K562 (cell line): ENCODE measurements around the gene INO80. TPM values are rescaled to one million over a fixed set of nuclear protein-coding genes. Genes with fewer than 3 reads are reported as not detected.

ENCODE experiments used
- ATAC-seq: fragments of 200-7000 bp; cut with Tn5 transposase; 3 replicates; pipeline ENCODE4 v1.9.1; 2020; ENCODE audit warnings: moderate library complexity
- BruUV-seq: library from RNA; stranded (reverse); fragments of 400-500 nt; replicated peaks from 2 replicates; lab custom pipeline; 2021; lab: Mats Ljungman, UMichigan
- CTCF ChIA-PET: fragments of 300-600 bp; formaldehyde crosslinking; extraction: SDS; loops from one replicate; lab custom pipeline; 2021; ENCODE audit warnings: low intra/inter-chr PET ratio; lab: Yijun Ruan, JAX
- POLR2A ChIA-PET: fragments of 300-600, 350-650 bp; sonication (Branson Sonifier 250); formaldehyde crosslinking; extraction: SDS; loops from one replicate; lab custom pipeline; 2021; ENCODE audit warnings: antibody characterized with exemption, inconsistent platforms; lab: Yijun Ruan, JAX
- DNase-seq, 4 experiments: peaks; one replicate each; pipeline versions ENCODE4 v3.0.0 to v3.0.0-alpha.2; 2011 to 2018; ENCODE audit warnings: low spot score in 3 of 4, mixed read lengths in 3 of 4; ENCODE audit errors: extremely low read depth in 1 of 4
- FAIRE-seq: peaks from 2 replicates; lab custom pipeline; 2011; peaks lifted over from hg19 to GRCh38; lab: Jason Lieb, UNC
- H2AFZ ChIP-seq: 2 replicates; pipeline ENCODE4 v1.6.0; 2011; ENCODE audit warnings: low read depth, low read length, control low read depth, inconsistent platforms
- H3K27ac ChIP-seq: fragments of 200-600 bp; 3 replicates; pipeline ENCODE4 v1.8.0; 2011; ENCODE audit warnings: low read depth, mild to moderate bottlenecking, control low read depth, inconsistent platforms, low read length, moderate library complexity, mixed read lengths; ENCODE audit errors: extremely low read depth
- H3K27me3 ChIP-seq, 2 experiments: fragments of 300-600 bp in 1 of 2; 2 replicates in 1 of 2; 3 replicates in 1 of 2; pipeline versions ENCODE4 v1.6.0 to v1.8.0; 2011; ENCODE audit warnings: inconsistent platforms in 2 of 2, low read length in 2 of 2, mild to moderate bottlenecking in 1 of 2, mixed read lengths in 1 of 2, moderate library complexity in 1 of 2; ENCODE audit not compliant: control insufficient read depth in 2 of 2, insufficient read depth in 2 of 2
- H3K36me3 ChIP-seq: fragments of 300-600 bp; 3 replicates; pipeline ENCODE4 v1.8.0; 2011; ENCODE audit warnings: mild to moderate bottlenecking, low read length, inconsistent platforms; ENCODE audit not compliant: control insufficient read depth, insufficient read depth
- H3K4me1 ChIP-seq, 2 experiments: fragments of 200-600 bp in 1 of 2; replicated peaks in 1 of 2; 2 replicates in 1 of 2; 3 replicates in 1 of 2; pipeline versions ENCODE4 v1.5.1 to v1.8.0; 2011; ENCODE audit warnings: inconsistent platforms in 2 of 2, low read length in 2 of 2, mild to moderate bottlenecking in 1 of 2, mixed read lengths in 1 of 2, moderate library complexity in 1 of 2; ENCODE audit not compliant: control insufficient read depth in 2 of 2, insufficient read depth in 2 of 2
- H3K4me2 ChIP-seq: 2 replicates; pipeline ENCODE4 v1.6.1; 2011; ENCODE audit warnings: low read length, control low read depth, inconsistent platforms, mixed read lengths; ENCODE audit not compliant: insufficient read depth
- H3K4me3 ChIP-seq: fragments of 200-600 bp; sonication (generic), shearing (Covaris generic); 2 replicates; pipeline ENCODE4 v1.5.1; 2016; ENCODE audit warnings: control low read depth, inconsistent platforms
- H3K79me2 ChIP-seq: fragments of 200-600 bp; 3 replicates; pipeline ENCODE4 v1.8.0; 2011; ENCODE audit warnings: low read length, inconsistent platforms; ENCODE audit not compliant: control insufficient read depth, insufficient read depth
- H3K9ac ChIP-seq, 2 experiments: 2 replicates each; pipeline versions ENCODE4 v1.6.0 to v1.6.1; 2011; ENCODE audit warnings: low read depth in 2 of 2, low read length in 2 of 2, control low read depth in 1 of 2, inconsistent platforms in 1 of 2, mild to moderate bottlenecking in 1 of 2, mixed read lengths in 1 of 2; ENCODE audit not compliant: insufficient read depth in 1 of 2
- H3K9me1 ChIP-seq: one replicate; pipeline ENCODE4 v1.6.0; 2011; ENCODE audit warnings: inconsistent platforms, mild to moderate bottlenecking, low read length, moderate library complexity; ENCODE audit not compliant: control insufficient read depth, insufficient read depth
- H3K9me3 ChIP-seq: replicated peaks from 2 replicates; pipeline ENCODE4 v1.5.1; 2011; ENCODE audit warnings: low read depth, low read length, inconsistent platforms; ENCODE audit not compliant: control insufficient read depth, insufficient read depth
- H4K20me1 ChIP-seq: replicated peaks from 2 replicates; pipeline ENCODE4 v1.6.1; 2011; ENCODE audit warnings: low read length, inconsistent platforms, mixed read lengths; ENCODE audit not compliant: control insufficient read depth, insufficient read depth
- GTF2F1 ChIP-seq: IDR thresholded peaks from 2 replicates; pipeline ENCODE4 v1.6.1; 2011; ENCODE audit warnings: low read depth, low read length, improper control_type of control experiment
- ILF3 ChIP-seq: fragments of 450-650 bp; IDR thresholded peaks from 2 replicates; pipeline ENCODE4 v1.6.1; 2018; ENCODE audit warnings: antibody characterized with exemption, mild to moderate bottlenecking, moderate library complexity, borderline replicate concordance
- OTX1 ChIP-seq: fragments of 450-650 bp; formaldehyde crosslinking; IDR thresholded peaks from 2 replicates; pipeline ENCODE4 v1.4.0; 2022; ENCODE audit warnings: mild to moderate bottlenecking
- POLR2B ChIP-seq: fragments of 450-650 bp; IDR thresholded peaks from 2 replicates; pipeline ENCODE4 v1.6.1; 2018; ENCODE audit warnings: low read depth; ENCODE audit not compliant: partially characterized antibody
- SPI1 ChIP-seq: IDR thresholded peaks from 2 replicates; pipeline ENCODE4 v1.6.1; 2011; ENCODE audit warnings: low read depth, low read length, control low read depth, borderline replicate concordance
- STAG1 ChIP-seq: sonication (generic); formaldehyde crosslinking; IDR thresholded peaks from 2 replicates; pipeline ENCODE4 v1.5.0; 2020; ENCODE audit warnings: missing genetic modification reagents, borderline replicate concordance
- TCF15 ChIP-seq: fragments of 250-450 bp; sonication (Bioruptor Pico); IDR thresholded peaks from 2 replicates; pipeline ENCODE4 v1.8.0; 2022; ENCODE audit warnings: moderate library complexity, mild to moderate bottlenecking, inconsistent platforms
- TEAD4 ChIP-seq, 2 experiments: sonication (generic) in 1 of 2; formaldehyde crosslinking in 1 of 2; IDR thresholded peaks; 2 replicates each; pipeline versions ENCODE4 v1.6.1 to v1.8.0; 2012 to 2022; ENCODE audit warnings: borderline replicate concordance in 1 of 2, inconsistent platforms in 1 of 2, low read length in 1 of 2, mild to moderate bottlenecking in 1 of 2, missing genetic modification reagents in 1 of 2
- ZNF324 ChIP-seq: fragments of 250-450 bp; sonication (Bioruptor Pico); IDR thresholded peaks from 2 replicates; pipeline ENCODE4 v1.4.0; 2020; ENCODE audit warnings: mild to moderate bottlenecking
- WGBS: fragments of 100-300 bp; shearing (Covaris generic); methylation state at CpG from one replicate; pipeline ENCODE4 v1.1.6; 2016; ENCODE audit warnings: low coverage, mixed read lengths; ENCODE audit not compliant: insufficient coverage; ENCODE audit errors: missing lambda C conversion rate; 5-methylcytosine and 5-hydroxymethylcytosine counted together
- in situ Hi-C: fragments of 300-500 bp; cut with MboI; formaldehyde crosslinking; loops from 4 replicates; pipeline ENCODE4 v1.15.0; 2018; ENCODE audit warnings: inconsistent platforms, mixed read lengths
- intact Hi-C: fragments of 100-400 bp; cut with micrococcal nuclease; formaldehyde crosslinking; loops from 2 replicates; pipeline ENCODE4 v1.14.2; 2022
- polyA plus RNA-seq, 8 experiments: library from polyadenylated mRNA; depleted of rRNA in 4 of 8; stranded (reverse) in 5 of 8; unstranded in 3 of 8; fragments of >200 nt; fragmentation: Nextera tagmentation in 2 of 8; fragmentation: Illumina TruSeq in 1 of 8; extraction: Ambion mirVana in 2 of 8; extraction: Trizol in 1 of 8; gene quantifications; 2 replicates each; pipeline versions ENCODE4 v1.2.1 to v1.2.3, GENCODE V29; 2011 to 2014; ENCODE audit warnings: inconsistent platforms in 1 of 8, missing spikeins in 1 of 8
- total RNA-seq, 7 experiments: library from RNA; depleted of rRNA in 6 of 7; stranded (reverse); fragments of >200 nt in 6 of 7; fragmentation: Illumina TruSeq in 2 of 7; extraction: Trizol in 2 of 7; gene quantifications; 2 replicates each; pipeline versions ENCODE4 v1.2.1 to v1.2.3, GENCODE V29; 2011 to 2021; ENCODE audit warnings: low replicate concordance in 1 of 7
- TF ChIP-seq, protein P1 (sequence below): fragments of 450-650 bp; IDR thresholded peaks from 2 replicates; pipeline ENCODE4 v1.6.1; 2016

INO80 gene
- total and polyA plus RNA-seq, 9 of the 15 experiments (the other 6 are each of a cell fraction or from before 2014, with no cell fraction given), result 1.1 to 25.7 (median 19.9) TPM

- no peak for FAIRE-seq
- Histone ChIP-seq H3K79me2 (peaks cover 84% of the 10 kb centered on the region), H3K27ac (no peak overlapping the region), H3K9me1 (no peaks in the 10 kb centered on the region), H3K36me3 (peaks cover 33% of the 10 kb centered on the region), H3K9me3 (no peaks in the 10 kb centered on the region), H3K4me1 (no peaks in the 10 kb centered on the region), H3K27me3 (no peaks in the 10 kb centered on the region), H4K20me1 (no peaks in the 10 kb centered on the region), H3K4me3 (no peak overlapping the region), H2AFZ (no peak overlapping the region), H3K4me2 (no peak overlapping the region), H3K9ac (no peak overlapping the region)
- ChIA-PET CTCF (no interaction called here), POLR2A (interaction anchor here (1.0 to 1.6 kb wide), 2 partner anchors 9 to 11 kb away, joined by 3 to 6 read pairs (median 5); partner anchors contain the start of gene INO80)
- TF ChIP-seq SPI1 (peak; percentile 68), POLR2B (no peak)
- in situ Hi-C loops (no loop called here), intact Hi-C loops (no loop called here)
- BruUV-seq, result no TSS peak
- ATAC-seq, result no peak
- no peak for DNase-seq
- 92% methylated on average over 11 of the region's 11 CpGs for WGBS
Observed at GRCh38 chr15:41105348-41106334, 10.4 kb downstream of the INO80 start.

GRCh38 chr15:41104234-41104633 lies 11.8 kb downstream of the INO80 start:
- CTCF ChIA-PET, result no interaction called here
- H3K36me3 ChIP-seq, result peaks cover 39% of the 10 kb centered on the region
- FAIRE-seq, result no peak
- in situ Hi-C loops, result no loop called here
- no peaks in the 10 kb centered on the region for H3K9me3 ChIP-seq
- DNase-seq, result no peak
- no TSS peak for BruUV-seq
- no peak overlapping the region for H3K4me3 ChIP-seq
- H3K27ac ChIP-seq, result no peak overlapping the region
- no peak overlapping the region for H2AFZ ChIP-seq
- H3K9me1 ChIP-seq, result no peaks in the 10 kb centered on the region
- 92% methylated on average over 2 of the region's 2 CpGs for WGBS
- POLR2A ChIA-PET, result interaction anchor here (0.6 to 1.6 kb wide), 2 partner anchors 12 to 36 kb away, joined by 3 to 5 read pairs; partner anchors contain the start of gene INO80
- intact Hi-C loops, result no loop called here
- H3K4me1 ChIP-seq, result no peaks in the 10 kb centered on the region
- peaks cover 86% of the 10 kb centered on the region for H3K79me2 ChIP-seq
- ATAC-seq, result no peak
- no peak overlapping the region for H3K9ac ChIP-seq
- no peaks in the 10 kb centered on the region for H3K27me3 ChIP-seq
- H4K20me1 ChIP-seq, result no peaks in the 10 kb centered on the region
- no peak overlapping the region for H3K4me2 ChIP-seq
- TF ChIP-seq OTX1 (CRISPR knock-in tag) (no peak), ZNF324 (no peak), TCF15 (CRISPR knock-in tag) (no peak), STAG1 (CRISPR knock-in tag) (no peak), ILF3 (no peak), GTF2F1 (no peak), TEAD4 (IDR thresholded peaks at IDR 0.05; ENCODE audit: low read length) (no peak), TEAD4 (CRISPR knock-in tag; IDR thresholded peaks at IDR 0.05; ENCODE audit: borderline replicate concordance) (no peak)
- TF ChIP-seq, protein P1, sequence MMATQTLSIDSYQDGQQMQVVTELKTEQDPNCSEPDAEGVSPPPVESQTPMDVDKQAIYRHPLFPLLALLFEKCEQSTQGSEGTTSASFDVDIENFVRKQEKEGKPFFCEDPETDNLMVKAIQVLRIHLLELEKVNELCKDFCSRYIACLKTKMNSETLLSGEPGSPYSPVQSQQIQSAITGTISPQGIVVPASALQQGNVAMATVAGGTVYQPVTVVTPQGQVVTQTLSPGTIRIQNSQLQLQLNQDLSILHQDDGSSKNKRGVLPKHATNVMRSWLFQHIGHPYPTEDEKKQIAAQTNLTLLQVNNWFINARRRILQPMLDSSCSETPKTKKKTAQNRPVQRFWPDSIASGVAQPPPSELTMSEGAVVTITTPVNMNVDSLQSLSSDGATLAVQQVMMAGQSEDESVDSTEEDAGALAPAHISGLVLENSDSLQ, result no peak
